SK-MEL-5 (cell line): Measurements from ENCODE around the gene SIN3A. TPM values are rescaled to one million over a fixed set of nuclear protein-coding genes. Genes with fewer than 3 reads are reported as not detected.
A peak's percentile ranks its signal among the peaks of the same experiment; 100 is the strongest.
"Not testable (repeated sequence)": the region's sequence is repeated elsewhere in the genome, so short reads cannot be mapped to it uniquely, and the experiment has no call there.

Experiments used
- DNase-seq: peaks from one replicate; pipeline ENCODE4 v3.0.0-alpha.2; 2016; ENCODE audit warnings: low read depth, low spot score
- in situ Hi-C: cut with HindIII; loops from 2 replicates; pipeline ENCODE4 v1.10.0; 2016; ENCODE audit warnings: low sequenced_read_pairs, high pct_unique_total_duplicates, low pct_unique_long_range_greater_than_20kb
- total RNA-seq: library from RNA; depleted of rRNA; stranded (reverse); fragments of >200 nt; shearing (Covaris generic); gene quantifications from 2 replicates; pipeline ENCODE4 v1.2.3, GENCODE V29; 2014

SIN3A gene
- total RNA-seq, 1 experiment from 2014 or later, result 18.9 TPM

DNA sequence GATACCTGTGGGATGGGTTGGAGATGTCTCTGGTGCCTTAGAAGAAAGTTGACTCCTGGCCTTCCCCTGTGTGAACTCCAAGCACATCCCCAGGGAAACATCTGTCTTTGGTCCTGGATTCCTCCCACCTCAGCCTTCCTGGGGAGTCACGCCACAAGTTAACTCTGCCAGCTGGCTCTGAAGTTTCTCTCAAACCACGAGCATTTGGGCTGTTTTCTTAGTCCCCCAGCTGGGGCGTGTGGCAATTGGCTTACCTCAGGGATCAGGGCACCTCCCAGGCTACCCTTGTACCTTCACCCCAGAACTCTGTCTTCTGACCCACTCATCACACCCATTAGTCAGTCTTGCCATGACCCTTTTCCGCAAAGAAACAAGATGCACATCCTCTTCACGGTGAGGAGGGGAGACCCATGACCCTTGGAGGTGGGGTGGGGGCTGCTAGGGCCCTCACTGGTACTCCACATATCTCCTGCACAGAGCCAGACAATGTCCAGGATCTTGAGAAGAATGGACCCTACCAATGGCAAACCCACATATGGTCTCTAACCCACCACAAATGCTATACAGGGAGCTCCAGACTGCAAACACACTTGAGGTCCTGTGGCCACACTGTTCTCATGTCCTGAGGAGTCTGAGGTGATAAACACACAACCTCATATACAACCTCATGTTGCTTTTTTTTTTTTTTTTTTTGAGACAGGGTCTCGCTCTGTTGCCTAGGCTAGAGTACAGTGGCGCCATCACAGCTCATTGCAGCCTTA lies 100.7 kb downstream of the SIN3A start:
- DNase-seq, result no peak
- in situ Hi-C loops, result no loop called here

DNA sequence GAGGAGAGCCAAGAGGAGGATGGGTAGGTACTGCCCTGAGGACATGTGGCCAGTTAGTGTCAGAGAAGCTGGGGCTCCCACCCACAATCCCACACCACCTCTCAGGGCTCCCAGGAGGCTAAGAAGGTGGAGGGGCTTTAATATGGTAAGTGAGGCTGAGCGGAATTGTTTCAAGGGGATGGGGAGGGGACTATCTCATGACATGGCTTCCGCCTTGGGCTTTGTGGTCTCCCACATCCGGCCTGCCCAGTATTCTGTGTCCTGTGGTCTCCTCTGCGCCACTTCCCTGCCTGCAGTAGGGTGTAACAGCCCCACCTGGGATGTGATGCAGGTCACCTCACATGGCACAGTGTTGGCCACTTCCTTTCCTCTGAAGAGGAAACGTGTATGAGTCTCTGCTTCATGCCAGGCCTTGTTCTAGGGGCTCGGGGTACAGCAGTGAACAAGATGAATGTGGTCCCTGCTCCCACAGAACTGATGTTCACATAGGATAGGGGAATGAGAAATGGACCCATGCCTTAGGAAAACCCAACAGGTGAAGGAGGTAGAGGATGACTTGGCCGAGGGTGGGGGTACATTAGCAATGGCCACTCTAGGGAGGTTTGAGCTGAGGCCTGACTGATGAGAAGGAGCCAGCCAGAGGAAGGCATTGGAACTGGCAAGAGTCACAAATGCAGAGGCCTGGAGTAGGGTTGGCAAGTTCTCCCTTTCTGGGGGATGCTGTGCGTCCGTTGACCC lies 101.5 kb downstream of the SIN3A start:
- in situ Hi-C loops, result no loop called here
- DNase-seq, result no peak

DNA sequence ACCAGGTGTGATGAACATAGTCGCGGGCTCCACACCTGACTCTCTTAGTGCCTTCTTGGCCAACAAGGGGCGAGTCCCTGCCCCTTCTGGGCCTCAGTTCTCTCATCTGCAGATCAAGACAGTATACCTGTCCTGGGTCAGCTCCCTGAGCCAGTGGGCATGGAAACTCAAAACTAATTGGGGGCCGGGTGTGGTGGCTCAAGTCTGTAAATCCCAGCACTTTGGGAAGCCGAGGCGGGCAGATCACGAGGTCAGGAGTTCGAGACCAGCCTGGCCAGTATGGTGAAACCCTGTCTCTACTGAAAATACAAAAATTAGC lies 102.2 kb downstream of the SIN3A start:
- DNase-seq, in situ Hi-C loops: not testable (repeated sequence)

DNA sequence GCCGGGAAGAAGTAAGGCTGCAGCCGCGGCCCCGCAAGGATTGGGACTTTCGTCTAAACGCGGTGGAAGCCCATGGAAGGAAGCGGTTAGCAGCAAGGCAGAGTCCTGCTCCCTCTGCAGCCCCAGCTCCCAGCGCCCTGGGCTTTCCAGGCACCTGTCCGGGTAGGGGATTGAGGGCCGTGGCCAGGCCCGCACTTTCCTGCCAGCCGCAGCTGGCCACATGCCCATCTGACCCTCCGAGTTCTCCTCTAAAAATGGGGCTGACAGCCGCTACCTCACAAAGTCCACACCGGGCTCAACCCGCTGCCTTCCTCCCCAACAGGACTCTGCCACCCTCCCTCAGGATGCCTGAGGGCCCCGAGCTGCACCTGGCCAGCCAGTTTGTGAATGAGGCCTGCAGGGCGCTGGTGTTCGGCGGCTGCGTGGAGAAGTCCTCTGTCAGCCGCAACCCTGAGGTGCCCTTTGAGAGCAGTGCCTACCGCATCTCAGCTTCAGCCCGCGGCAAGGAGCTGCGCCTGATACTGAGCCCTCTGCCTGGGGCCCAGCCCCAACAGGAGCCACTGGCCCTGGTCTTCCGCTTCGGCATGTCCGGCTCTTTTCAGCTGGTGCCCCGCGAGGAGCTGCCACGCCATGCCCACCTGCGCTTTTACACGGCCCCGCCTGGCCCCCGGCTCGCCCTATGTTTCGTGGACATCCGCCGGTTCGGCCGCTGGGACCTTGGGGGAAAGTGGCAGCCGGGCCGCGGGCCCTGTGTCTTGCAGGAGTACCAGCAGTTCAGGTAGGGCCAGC lies 102.7 kb downstream of the SIN3A start:
- in situ Hi-C loops, result no loop called here
- no peak for DNase-seq

- no peak for DNase-seq
- in situ Hi-C loops, result no loop called here
Observed at GRCh38 chr15:75348034-75348561, 103.4 kb downstream of the SIN3A start.

DNA sequence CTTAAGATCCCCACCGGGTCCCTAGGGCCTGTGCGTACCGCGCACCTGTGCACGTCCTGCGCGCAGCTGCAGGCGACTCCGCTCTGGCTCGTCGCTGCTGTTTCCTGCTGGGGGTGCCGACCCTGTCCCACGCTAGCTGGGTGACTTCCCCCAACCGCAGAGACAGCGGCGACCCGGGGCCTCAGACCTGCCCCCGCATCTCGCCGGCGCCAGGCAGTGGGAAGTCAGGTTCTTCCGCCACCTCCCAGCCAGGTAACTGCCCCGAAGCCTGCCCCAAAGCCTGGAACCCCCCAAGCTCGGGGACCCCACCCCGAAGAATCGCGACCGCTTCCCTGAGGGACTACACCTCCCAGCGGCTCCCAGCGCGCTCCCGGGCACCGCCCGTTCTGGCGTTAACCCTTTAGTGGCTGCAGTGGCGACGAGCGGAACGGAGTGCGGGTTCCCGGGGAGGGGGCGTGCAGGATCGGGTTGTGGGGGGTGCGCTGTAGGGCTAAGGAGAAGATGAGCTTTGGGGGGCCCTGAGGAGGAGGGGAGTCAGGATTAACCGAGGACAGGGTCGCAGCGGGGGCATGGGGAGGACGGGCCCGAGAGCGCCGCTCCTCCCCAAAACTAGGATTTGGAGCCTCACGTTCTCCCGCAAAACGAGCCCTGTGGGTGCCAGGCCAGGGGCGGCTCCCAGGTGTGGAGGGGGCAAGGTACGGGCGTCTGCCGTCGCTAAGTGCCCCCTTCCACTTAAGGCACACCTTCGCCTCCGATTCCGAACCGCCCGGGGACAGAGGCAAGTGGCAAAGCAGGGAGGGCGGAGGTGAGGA lies 104.1 kb downstream of the SIN3A start:
- in situ Hi-C loops, result no loop called here

GRCh38 chr15:75346796-75347221 lies 104.7 kb downstream of the SIN3A start, which contains the start of gene NEIL1:
Gene NEIL1 (plus strand): TSS chr15:75347039. CDS start chr15:75348906, 1,867 bp downstream.
- in situ Hi-C loops, result no loop called here

More for the DNA sequence above, 104.1 kb downstream of the SIN3A start:
- DNase-seq, result no peak

GRCh38 chr15:75343953-75344352 lies 107.5 kb downstream of the SIN3A start:
- DNase-seq, in situ Hi-C loops: not testable (repeated sequence)

More at GRCh38 chr15:75346796-75347221, 104.7 kb downstream of the SIN3A start, which contains the start of gene NEIL1:
- DNase-seq, result no peak

DNA sequence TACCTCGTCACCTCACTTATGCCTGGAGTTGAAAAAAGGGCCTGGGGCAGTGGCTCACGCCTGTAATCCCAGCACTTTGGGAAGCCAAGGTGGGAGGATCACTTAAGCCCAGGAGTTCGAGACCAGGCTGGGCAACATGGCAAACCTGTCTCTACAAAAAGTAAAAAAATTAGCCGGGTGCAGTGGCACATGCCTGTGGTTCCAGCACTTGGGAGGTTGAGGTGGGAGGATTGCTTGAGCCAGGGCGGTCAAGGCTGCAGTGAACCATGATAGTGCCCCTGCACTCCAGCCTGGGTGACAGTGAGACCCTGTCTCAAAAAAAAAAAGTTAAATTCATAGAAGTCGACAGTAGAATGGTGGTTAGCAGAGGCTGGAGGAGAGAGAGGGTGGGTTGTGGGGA lies 109.3 kb downstream of the SIN3A start:
- in situ Hi-C loops, result no loop called here
- DNase-seq, result no peak

DNA sequence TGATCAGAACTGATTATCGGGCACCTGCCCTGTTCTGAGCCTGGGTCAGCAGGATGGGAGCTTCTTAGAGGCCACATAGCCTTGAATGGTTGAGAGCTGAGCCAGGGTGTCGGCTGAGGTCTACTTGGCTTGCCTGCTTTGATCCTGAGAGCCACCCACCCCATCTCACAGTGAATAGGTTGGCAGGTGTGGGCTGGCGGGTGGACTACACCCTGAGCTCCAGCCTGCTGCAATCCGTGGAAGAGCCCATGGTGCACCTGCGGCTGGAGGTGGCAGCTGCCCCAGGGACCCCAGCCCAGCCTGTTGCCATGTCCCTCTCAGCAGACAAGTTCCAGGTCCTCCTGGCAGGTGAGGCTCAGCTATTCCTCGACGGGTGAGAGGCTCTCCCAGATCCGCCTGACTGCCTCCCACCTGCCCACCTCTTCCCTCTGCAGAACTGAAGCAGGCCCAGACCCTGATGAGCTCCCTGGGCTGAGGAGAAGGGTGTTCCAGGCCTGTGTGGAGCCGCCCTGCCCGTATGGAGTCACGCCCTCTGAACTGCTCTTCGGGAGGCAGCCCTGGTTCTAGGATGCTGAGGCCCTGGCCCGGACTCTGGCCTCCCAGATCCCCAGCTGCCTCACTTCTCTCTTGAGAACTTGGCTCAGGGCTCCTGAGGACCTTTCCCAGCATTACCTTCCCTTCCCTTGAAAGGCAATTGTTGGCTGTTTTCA lies 111.8 kb downstream of the SIN3A start:
- DNase-seq, result no peak
- in situ Hi-C loops, result no loop called here

- DNase-seq, result no peak
- in situ Hi-C loops, result no loop called here
Observed at GRCh38 chr15:75338661-75339240, 112.7 kb downstream of the SIN3A start.

GRCh38 chr15:75335705-75336355 lies 115.7 kb downstream of the SIN3A start, which contains the start of gene COMMD4:
Gene COMMD4 (plus strand): TSS chr15:75336063. CDS start chr15:75336090, 27 bp downstream.
- in situ Hi-C loops, result no loop called here
- DNase-seq, result peak; percentile 96

- in situ Hi-C loops, result no loop called here
- DNase-seq, result no peak
Observed at GRCh38 chr15:75335313-75335704, 116.2 kb downstream of the SIN3A start.

- DNase-seq, in situ Hi-C loops: not testable (repeated sequence)
Observed at GRCh38 chr15:75333654-75334419, 117.7 kb downstream of the SIN3A start.

GRCh38 chr15:75332093-75332492 lies 119.4 kb downstream of the SIN3A start:
- in situ Hi-C loops, DNase-seq: not testable (repeated sequence)
